Measurements from ENCODE around the gene PCSK1N. TPM values are rescaled to one million over a fixed set of nuclear protein-coding genes. Genes with fewer than 3 reads are reported as not detected.

PCSK1N gene
- total and polyA plus RNA-seq, 2 donors (not counting 3 experiments of a cell fraction or from before 2014, with no cell fraction given): 0.44 TPM; not detected in 1

GRCh38 chrX:48793935-48794334 lies 41.5 kb downstream of the PCSK1N start:
- no TSS peak for BruUV-seq (replicated peaks)
- Histone ChIP-seq H3K36me3 (ENCODE audit: control insufficient read depth in 2 of 2, extremely low read depth in 1 of 2, insufficient read depth in 2 of 2, low read length in 2 of 2) (no peaks in the 10 kb centered on the region), H3K4me3 (replicated peaks in 1 of 3; ENCODE audit: insufficient read depth in 1 of 3, low read depth in 1 of 3, low read length in 3 of 3) (no peak overlapping the region), H2AFZ (ENCODE audit: low read depth, low read length) (no peak overlapping the region), H3K9me1 (replicated peaks; ENCODE audit: control insufficient read depth, extremely low read depth, insufficient read depth, low read length) (no peaks in the 10 kb centered on the region), H3K9ac (replicated peaks; ENCODE audit: extremely low read depth, insufficient read depth, low read length) (no peak overlapping the region), H3K4me1 (ENCODE audit: control insufficient read depth, extremely low read depth, insufficient read depth, low read length) (no peaks in the 10 kb centered on the region), H3K4me2 (ENCODE audit: insufficient read depth, low read length) (no peak overlapping the region), H4K20me1 (replicated peaks; ENCODE audit: control insufficient read depth, extremely low read depth, insufficient read depth, low read length) (no peaks in the 10 kb centered on the region), H3K9me3 (replicated peaks; ENCODE audit: control insufficient read depth, insufficient read depth, low read length) (no peaks in the 10 kb centered on the region), H3K27me3 (ENCODE audit: control insufficient read depth in 2 of 2, insufficient read depth in 2 of 2, low read length in 2 of 2) (no peaks in the 10 kb centered on the region), H3K27ac (ENCODE audit: insufficient read depth, low read depth, low read length) (no peak overlapping the region), H3K79me2 (ENCODE audit: control insufficient read depth, insufficient read depth, low read length) (no peaks in the 10 kb centered on the region)
- DNase-seq (ENCODE audit: low read depth, low spot score): no peak
- TF ChIP-seq FOS (IDR thresholded peaks at IDR 0.05; ENCODE audit: borderline replicate concordance, insufficient read depth, low read length) (no peak), JUN (IDR thresholded peaks at IDR 0.05; ENCODE audit: borderline replicate concordance, insufficient read depth, insufficient read length, low read depth) (no peak), CTCF (IDR thresholded peaks at IDR 0.05; ENCODE audit: extremely low read depth in 1 of 2, insufficient read depth in 1 of 2, low read depth in 1 of 2, low read length in 2 of 2) (no peak), MYC (IDR thresholded peaks at IDR 0.05; ENCODE audit: low read depth, low read length) (no peak), POLR2AphosphoS5 (IDR thresholded peaks at IDR 0.05; ENCODE audit: insufficient read depth, low read depth, low read length) (no peak), EZH2 (IDR thresholded peaks at IDR 0.05; ENCODE audit: borderline replicate concordance, low read depth, low read length, severe bottlenecking) (no peak), POLR2A (IDR thresholded peaks at IDR 0.05; ENCODE audit: low read depth, low read length) (no peak), GATA2 (IDR thresholded peaks at IDR 0.05; ENCODE audit: insufficient read depth, insufficient read length, low read depth, low read length) (no peak)
- TF ChIP-seq, protein P1, sequence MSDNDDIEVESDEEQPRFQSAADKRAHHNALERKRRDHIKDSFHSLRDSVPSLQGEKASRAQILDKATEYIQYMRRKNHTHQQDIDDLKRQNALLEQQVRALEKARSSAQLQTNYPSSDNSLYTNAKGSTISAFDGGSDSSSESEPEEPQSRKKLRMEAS (IDR thresholded peaks at IDR 0.05; ENCODE audit: insufficient read depth, insufficient read length): no peak
- POLR2A ChIA-PET: no interaction called here
- CTCF ChIA-PET: no interaction called here
- intact Hi-C loops (cut with micrococcal nuclease): no loop called here
- dilution Hi-C loops (cut with MboI; ENCODE audit: extremely low pct_ligation_motif_present, low sequenced_read_pairs): no loop called here
- no peak for FAIRE-seq

Data from endothelial cell of umbilical vein (primary cell).